ENCODE results near the gene LINGO1. TPM values are rescaled to one million over a fixed set of nuclear protein-coding genes. Genes with fewer than 3 reads are reported as not detected.

Gene LINGO1
- total and polyA plus RNA-seq, 9 of the 15 experiments (the other 6 are each of a cell fraction or from before 2014, with no cell fraction given): 0.07 to 15.3 (median 2.1) TPM

- Histone ChIP-seq H3K27me3 (ENCODE audit: control insufficient read depth in 2 of 2, insufficient read depth in 2 of 2, low read length in 2 of 2) (peaks cover 18 to 68% of the 10 kb centered on the region in 2 experiments), H3K4me3 (no peak overlapping the region), H3K36me3 (ENCODE audit: control insufficient read depth, insufficient read depth, low read length) (no peaks in the 10 kb centered on the region), H4K20me1 (replicated peaks; ENCODE audit: control insufficient read depth, insufficient read depth, low read length) (peaks cover 4% of the 10 kb centered on the region; the same call in 1 of the 2 replicates), H3K4me1 (replicated peaks in 1 of 2; ENCODE audit: control insufficient read depth in 2 of 2, insufficient read depth in 2 of 2, low read length in 2 of 2) (peaks cover 0 to 14% of the 10 kb centered on the region in 2 experiments; a peak in 3 of 5 replicates), H2AFZ (ENCODE audit: low read depth, low read length) (peak overlapping the region; percentile 72), H3K9me3 (replicated peaks; ENCODE audit: control insufficient read depth, insufficient read depth, low read depth, low read length) (no peaks in the 10 kb centered on the region), H3K27ac (ENCODE audit: extremely low read depth, low read depth, low read length) (no peak overlapping the region), H3K9ac (ENCODE audit: insufficient read depth in 1 of 2, low read depth in 2 of 2, low read length in 2 of 2) (no peak overlapping the region), H3K9me1 (ENCODE audit: control insufficient read depth, insufficient read depth, low read length) (no peaks in the 10 kb centered on the region), H3K79me2 (ENCODE audit: control insufficient read depth, insufficient read depth, low read length) (no peaks in the 10 kb centered on the region), H3K4me2 (ENCODE audit: insufficient read depth, low read length) (peak overlapping the region; percentile 14; the same call in 1 of the 2 replicates)
- ChIA-PET POLR2A (interaction anchor here (0.5 to 1.0 kb wide), 5 partner anchors 9 to 135 kb away, joined by 3 to 4 read pairs (median 3); no protein-coding TSS in a partner anchor), CTCF (ENCODE audit: low intra/inter-chr PET ratio) (no interaction called here)
- in situ Hi-C loops (cut with MboI) (no loop called here), intact Hi-C loops (cut with micrococcal nuclease) (no loop called here)
- BruUV-seq (replicated peaks): no TSS peak
- peak; percentile 71 to 74 (median 72) for DNase-seq (ENCODE audit: extremely low read depth in 1 of 4, low spot score in 3 of 4)
- peak; percentile 90 for ATAC-seq
- 3% methylated on average over 4 of the region's 4 CpGs for WGBS (ENCODE audit: insufficient coverage, low coverage, missing lambda C conversion rate)
- peak; percentile 93 for FAIRE-seq
- TF ChIP-seq BRD9 (IDR thresholded peaks at IDR 0.05; ENCODE audit: low read depth, partially characterized antibody) (no peak), CREB3L1 (IDR thresholded peaks at IDR 0.05; ENCODE audit: borderline replicate concordance, low read depth) (no peak), ZNF780A (CRISPR knock-in tag; IDR thresholded peaks at IDR 0.05) (no peak), L3MBTL2 (IDR thresholded peaks at IDR 0.05) (0 out of 2 replicates have a peak, but pooled peaks have one; percentile 25), SMC3 (conservative IDR thresholded peaks at IDR 0.05; ENCODE audit: insufficient read depth, low read depth, low read length) (peak; percentile 20; the same call in 1 of the 2 replicates), KDM5B (IDR thresholded peaks at IDR 0.05; ENCODE audit: insufficient replicate concordance, low read depth, low read length) (no peak), EHMT2 (IDR thresholded peaks at IDR 0.05) (peak; percentile 53; the same call in 1 of the 2 replicates), GTF2B (IDR thresholded peaks at IDR 0.05; ENCODE audit: extremely low read depth, insufficient read length) (no peak), ZNF76 (CRISPR knock-in tag; IDR thresholded peaks at IDR 0.05; ENCODE audit: borderline replicate concordance) (no peak), HDAC3 (IDR thresholded peaks at IDR 0.05; ENCODE audit: borderline replicate concordance, partially characterized antibody) (no peak), EGR1 (conservative IDR thresholded peaks at IDR 0.05) (0 out of 2 replicates have a peak, but pooled peaks have one; percentile 22), CEBPG (CRISPR knock-in tag; IDR thresholded peaks at IDR 0.05) (no peak), CEBPG (tag; conservative IDR thresholded peaks at IDR 0.05 in 1 of 2, IDR thresholded peaks at IDR 0.05 in 1 of 2) (no peak)
- TF ChIP-seq, protein P1, sequence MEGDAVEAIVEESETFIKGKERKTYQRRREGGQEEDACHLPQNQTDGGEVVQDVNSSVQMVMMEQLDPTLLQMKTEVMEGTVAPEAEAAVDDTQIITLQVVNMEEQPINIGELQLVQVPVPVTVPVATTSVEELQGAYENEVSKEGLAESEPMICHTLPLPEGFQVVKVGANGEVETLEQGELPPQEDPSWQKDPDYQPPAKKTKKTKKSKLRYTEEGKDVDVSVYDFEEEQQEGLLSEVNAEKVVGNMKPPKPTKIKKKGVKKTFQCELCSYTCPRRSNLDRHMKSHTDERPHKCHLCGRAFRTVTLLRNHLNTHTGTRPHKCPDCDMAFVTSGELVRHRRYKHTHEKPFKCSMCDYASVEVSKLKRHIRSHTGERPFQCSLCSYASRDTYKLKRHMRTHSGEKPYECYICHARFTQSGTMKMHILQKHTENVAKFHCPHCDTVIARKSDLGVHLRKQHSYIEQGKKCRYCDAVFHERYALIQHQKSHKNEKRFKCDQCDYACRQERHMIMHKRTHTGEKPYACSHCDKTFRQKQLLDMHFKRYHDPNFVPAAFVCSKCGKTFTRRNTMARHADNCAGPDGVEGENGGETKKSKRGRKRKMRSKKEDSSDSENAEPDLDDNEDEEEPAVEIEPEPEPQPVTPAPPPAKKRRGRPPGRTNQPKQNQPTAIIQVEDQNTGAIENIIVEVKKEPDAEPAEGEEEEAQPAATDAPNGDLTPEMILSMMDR (IDR thresholded peaks at IDR 0.05 in 2 of 3, conservative IDR thresholded peaks at IDR 0.05 in 1 of 3; ENCODE audit: insufficient read depth in 2 of 3, low read depth in 1 of 3, low read length in 3 of 3): peak; percentile 75 to 80 (median 76)
- TF ChIP-seq, protein P2, sequence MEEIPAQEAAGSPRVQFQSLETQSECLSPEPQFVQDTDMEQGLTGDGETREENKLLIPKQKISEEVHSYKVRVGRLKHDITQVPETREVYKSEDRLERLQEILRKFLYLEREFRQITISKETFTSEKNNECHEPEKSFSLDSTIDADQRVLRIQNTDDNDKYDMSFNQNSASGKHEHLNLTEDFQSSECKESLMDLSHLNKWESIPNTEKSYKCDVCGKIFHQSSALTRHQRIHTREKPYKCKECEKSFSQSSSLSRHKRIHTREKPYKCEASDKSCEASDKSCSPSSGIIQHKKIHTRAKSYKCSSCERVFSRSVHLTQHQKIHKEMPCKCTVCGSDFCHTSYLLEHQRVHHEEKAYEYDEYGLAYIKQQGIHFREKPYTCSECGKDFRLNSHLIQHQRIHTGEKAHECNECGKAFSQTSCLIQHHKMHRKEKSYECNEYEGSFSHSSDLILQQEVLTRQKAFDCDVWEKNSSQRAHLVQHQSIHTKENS (CRISPR knock-in tag; IDR thresholded peaks at IDR 0.05): no peak
- TF ChIP-seq, protein P3, sequence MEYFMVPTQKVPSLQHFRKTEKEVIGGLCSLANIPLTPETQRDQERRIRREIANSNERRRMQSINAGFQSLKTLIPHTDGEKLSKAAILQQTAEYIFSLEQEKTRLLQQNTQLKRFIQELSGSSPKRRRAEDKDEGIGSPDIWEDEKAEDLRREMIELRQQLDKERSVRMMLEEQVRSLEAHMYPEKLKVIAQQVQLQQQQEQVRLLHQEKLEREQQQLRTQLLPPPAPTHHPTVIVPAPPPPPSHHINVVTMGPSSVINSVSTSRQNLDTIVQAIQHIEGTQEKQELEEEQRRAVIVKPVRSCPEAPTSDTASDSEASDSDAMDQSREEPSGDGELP (CRISPR knock-in tag; IDR thresholded peaks at IDR 0.05; ENCODE audit: borderline replicate concordance): peak; percentile 17; the same call in 1 of the 2 replicates
Observed at GRCh38 chr15:77654975-77655374, 22.3 kb upstream of the LINGO1 start.
